GM23338 (cell line): ENCODE results near the gene TMEM273. TPM values are rescaled to one million over a fixed set of nuclear protein-coding genes. Genes with fewer than 3 reads are reported as not detected.

ENCODE experiments used
- ATAC-seq: fragments of 200-7000 bp; cut with Tn5 transposase; 3 replicates; pipeline ENCODE4 v1.9.1; 2020
- DNase-seq: peaks from one replicate; pipeline ENCODE4 v3.0.0-alpha.2; 2015; ENCODE audit warnings: low spot score
- H2AFZ ChIP-seq: fragments of 200-600 bp; sonication (generic); 2 replicates; pipeline ENCODE4 v1.8.0; 2016; ENCODE audit warnings: antibody characterized with exemption, mild to moderate bottlenecking, moderate library complexity
- H3F3A ChIP-seq: fragments of 200-600 bp; sonication (generic); replicated peaks from 2 replicates; pipeline ENCODE4 v1.8.0; 2017; ENCODE audit warnings: antibody characterized with exemption, mixed run types, low read depth
- H3K27ac ChIP-seq: fragments of 200-600 bp; sonication (generic); 2 replicates; pipeline ENCODE4 v1.6.1; 2016; ENCODE audit warnings: low read depth
- H3K27me3 ChIP-seq: fragments of 200-600 bp; sonication (generic); 2 replicates; pipeline ENCODE4 v1.8.0; 2016; ENCODE audit warnings: mild to moderate bottlenecking, mixed run types, moderate library complexity; ENCODE audit not compliant: insufficient read depth
- H3K36me3 ChIP-seq: fragments of 200-600 bp; sonication (generic); 2 replicates; pipeline ENCODE4 v1.8.0; 2016; ENCODE audit warnings: mild to moderate bottlenecking; ENCODE audit not compliant: insufficient read depth
- H3K4me1 ChIP-seq: fragments of 200-600 bp; sonication (generic); 2 replicates; pipeline ENCODE4 v1.8.0; 2016; ENCODE audit warnings: mild to moderate bottlenecking, moderate library complexity; ENCODE audit not compliant: insufficient read depth
- H3K4me2 ChIP-seq: fragments of 200-600 bp; sonication (generic); 2 replicates; pipeline ENCODE4 v1.7.1; 2017; ENCODE audit warnings: mixed run types
- H3K4me3 ChIP-seq: fragments of 200-600 bp; sonication (generic); 2 replicates; pipeline ENCODE4 v1.6.1; 2016; ENCODE audit warnings: mixed run types
- H3K79me2 ChIP-seq: fragments of 200-600 bp; sonication (generic); replicated peaks from 2 replicates; pipeline ENCODE4 v1.8.0; 2017; ENCODE audit warnings: mild to moderate bottlenecking; ENCODE audit not compliant: insufficient read depth
- H3K9me2 ChIP-seq: fragments of 200-600 bp; sonication (generic); 2 replicates; pipeline ENCODE4 v1.8.0; 2017; ENCODE audit not compliant: insufficient read depth
- H4K20me1 ChIP-seq: fragments of 200-600 bp; sonication (generic); replicated peaks from 2 replicates; pipeline ENCODE4 v1.8.0; 2017; ENCODE audit warnings: mild to moderate bottlenecking; ENCODE audit not compliant: insufficient read depth
- H3K27ac Mint-ChIP-seq: 2 replicates; pipeline ENCODE4 v1.8.0; 2020; ENCODE audit warnings: inconsistent platforms, mild to moderate bottlenecking, moderate library complexity, mixed read lengths
- H3K27me3 Mint-ChIP-seq: 3 replicates; pipeline ENCODE4 v1.8.0; 2022; ENCODE audit warnings: low read depth, mild to moderate bottlenecking, moderate library complexity, mixed read lengths, inconsistent platforms; ENCODE audit not compliant: insufficient read depth, poor library complexity
- H3K36me3 Mint-ChIP-seq: 3 replicates; pipeline ENCODE4 v1.8.0; 2021; ENCODE audit warnings: low read depth, mild to moderate bottlenecking, inconsistent platforms, moderate library complexity, mixed read lengths
- H3K4me1 Mint-ChIP-seq: 3 replicates; pipeline ENCODE4 v1.8.0; 2020; ENCODE audit warnings: mild to moderate bottlenecking, inconsistent platforms, mixed read lengths
- H3K4me3 Mint-ChIP-seq: 3 replicates; pipeline ENCODE4 v1.8.0; 2021; ENCODE audit warnings: moderate library complexity, mild to moderate bottlenecking, inconsistent platforms, mixed read lengths
- H3K9me3 Mint-ChIP-seq: 3 replicates; pipeline ENCODE4 v1.8.0; 2020; ENCODE audit warnings: moderate library complexity, mild to moderate bottlenecking, inconsistent platforms, mixed read lengths
- CTCF ChIP-seq, 2 experiments: fragments of 200-600 bp in 1 of 2; sonication (generic) in 1 of 2; conservative IDR thresholded peaks; 2 replicates each; pipeline versions ENCODE4 v1.5.1 to v1.6.1; 2016 to 2017; ENCODE audit warnings: antibody characterized with exemption in 2 of 2, low read depth in 2 of 2, mild to moderate bottlenecking in 2 of 2, moderate library complexity in 1 of 2
- ETS1 ChIP-seq: IDR thresholded peaks from 2 replicates; pipeline ENCODE4 v1.6.1; 2016; ENCODE audit warnings: antibody characterized with exemption
- EZH2phosphoT487 ChIP-seq: fragments of 200-600 bp; sonication (generic); IDR thresholded peaks from one replicate; pipeline ENCODE4 v1.8.1; 2018; ENCODE audit warnings: antibody characterized with exemption; ENCODE audit not compliant: unreplicated experiment
- JUNB ChIP-seq: IDR thresholded peaks from one replicate; pipeline ENCODE4 v1.6.1; 2016; ENCODE audit warnings: antibody characterized with exemption; ENCODE audit not compliant: unreplicated experiment
- NANOG ChIP-seq: IDR thresholded peaks from 2 replicates; pipeline ENCODE4 v1.6.1; 2016; ENCODE audit warnings: antibody characterized with exemption, borderline replicate concordance
- POLR2AphosphoS5 ChIP-seq: IDR thresholded peaks from 2 replicates; pipeline ENCODE4 v1.6.1; 2016; ENCODE audit warnings: antibody characterized with exemption, low read depth
- REST ChIP-seq: IDR thresholded peaks from one replicate; pipeline ENCODE4 v1.6.1; 2018; ENCODE audit warnings: antibody characterized with exemption; ENCODE audit not compliant: unreplicated experiment
- STAT1 ChIP-seq: IDR thresholded peaks from one replicate; pipeline ENCODE4 v1.6.1; 2016; ENCODE audit warnings: antibody characterized with exemption; ENCODE audit not compliant: unreplicated experiment
- ZNF114 ChIP-seq: fragments of 250-450 bp; sonication (Bioruptor Pico); IDR thresholded peaks from 2 replicates; pipeline ENCODE4 v1.5.0; 2020; ENCODE audit warnings: mild to moderate bottlenecking, moderate library complexity
- ZNF331 ChIP-seq: fragments of 250-450 bp; sonication (Bioruptor Pico); IDR thresholded peaks from 2 replicates; pipeline ENCODE4 v1.5.0; 2020; ENCODE audit warnings: low read depth, mild to moderate bottlenecking, moderate library complexity
- polyA plus RNA-seq: library from polyadenylated mRNA; unstranded; fragments of >200 nt; fragmentation: Nextera tagmentation; extraction: Ambion mirVana; gene quantifications from 2 replicates; pipeline ENCODE4 v1.2.1, GENCODE V29; 2016
- total RNA-seq: library from RNA; depleted of rRNA; stranded (reverse); fragments of >200 nt; shearing (Covaris generic); gene quantifications from 2 replicates; pipeline ENCODE4 v1.2.3, GENCODE V29; 2014

TMEM273 gene
- total and polyA plus RNA-seq, 2 experiments from 2014 or later, result not detected

- TF ChIP-seq REST (no peak), ZNF114 (CRISPR knock-in tag) (no peak), POLR2AphosphoS5 (no peak), JUNB (no peak)
These were observed 6.2 kb upstream of the TMEM273 start (continued) for GRCh38 chr10:49194212-49194920.

GRCh38 chr10:49191349-49191748 is 3.2 kb upstream of the TMEM273 start:
- no peak overlapping the region for H3K4me2 ChIP-seq
- DNase-seq (no peak), ATAC-seq (no peak)
- Mint-ChIP-seq H3K36me3 (no peaks in the 10 kb centered on the region), H3K9me3 (no peaks in the 10 kb centered on the region), H3K27me3 (peaks cover 3% of the 10 kb centered on the region), H3K4me3 (no peak overlapping the region), H3K27ac (no peak overlapping the region), H3K4me1 (no peaks in the 10 kb centered on the region)
- H3F3A ChIP-seq, result no peaks in the 10 kb centered on the region
- no peaks in the 10 kb centered on the region for H3K27me3 ChIP-seq
- H3K9me2 ChIP-seq, result 0 out of 2 replicates have a peak, but pooled peaks cover 3% of the 10 kb centered on the region
- no peak overlapping the region for H2AFZ ChIP-seq
- no peaks in the 10 kb centered on the region for H3K36me3 ChIP-seq
- no peak overlapping the region for H3K4me3 ChIP-seq
- no peaks in the 10 kb centered on the region for H3K79me2 ChIP-seq
- H3K27ac ChIP-seq, result no peak overlapping the region
- H3K4me1 ChIP-seq, result no peaks in the 10 kb centered on the region
- no peaks in the 10 kb centered on the region for H4K20me1 ChIP-seq
- TF ChIP-seq NANOG (no peak), JUNB (no peak), ZNF331 (CRISPR knock-in tag) (no peak), STAT1 (no peak), POLR2AphosphoS5 (no peak), ETS1 (no peak), ZNF114 (CRISPR knock-in tag) (no peak), REST (no peak), CTCF (conservative IDR thresholded peaks at IDR 0.05; ENCODE audit: low read depth in 2 of 2) (no peak), EZH2phosphoT487 (no peak)
